H9 (cell line): ENCODE measurements around the gene GPR135. TPM values are rescaled to one million over a fixed set of nuclear protein-coding genes. Genes with fewer than 3 reads are reported as not detected.

ENCODE experiments used
- DNase-seq: peaks from one replicate; pipeline ENCODE4 v3.0.0-alpha.2; 2017
- H2AFZ ChIP-seq: one replicate; pipeline ENCODE4 v1.6.1; 2013; ENCODE audit warnings: mild to moderate bottlenecking, low read length, control low read depth, moderate library complexity
- H2AK5ac ChIP-seq: 2 replicates; pipeline ENCODE4 v1.6.1; 2013; ENCODE audit warnings: low read length, control low read depth, mixed read lengths; ENCODE audit not compliant: insufficient read length
- H2BK120ac ChIP-seq: one replicate; pipeline ENCODE4 v1.6.1; 2013; ENCODE audit warnings: low read depth, mild to moderate bottlenecking, low read length, control low read depth, inconsistent platforms; ENCODE audit not compliant: poor library complexity, severe bottlenecking
- H2BK12ac ChIP-seq: 2 replicates; pipeline ENCODE4 v1.6.1; 2013; ENCODE audit warnings: low read length, control low read depth, mixed read lengths, low read depth; ENCODE audit not compliant: insufficient read length
- H2BK15ac ChIP-seq: 2 replicates; pipeline ENCODE4 v1.6.1; 2013; ENCODE audit warnings: low read depth, low read length, control low read depth
- H2BK20ac ChIP-seq: one replicate; pipeline ENCODE4 v1.6.1; 2013; ENCODE audit warnings: low read depth, mild to moderate bottlenecking, low read length, control low read depth, inconsistent platforms; ENCODE audit not compliant: poor library complexity, severe bottlenecking
- H2BK5ac ChIP-seq: 2 replicates; pipeline ENCODE4 v1.6.1; 2013; ENCODE audit warnings: low read length, control low read depth, mixed read lengths; ENCODE audit not compliant: insufficient read length
- H3K14ac ChIP-seq: 2 replicates; pipeline ENCODE4 v1.6.1; 2013; ENCODE audit warnings: low read length, control low read depth; ENCODE audit not compliant: insufficient read depth
- H3K18ac ChIP-seq: 2 replicates; pipeline ENCODE4 v1.6.1; 2013; ENCODE audit warnings: low read depth, mild to moderate bottlenecking, mixed read lengths, low read length, control low read depth; ENCODE audit not compliant: insufficient read length
- H3K23ac ChIP-seq: 2 replicates; pipeline ENCODE4 v1.6.1; 2013; ENCODE audit warnings: low read length, control low read depth, mixed read lengths, low read depth; ENCODE audit not compliant: insufficient read length
- H3K23me2 ChIP-seq: 2 replicates; pipeline ENCODE4 v1.6.1; 2013; ENCODE audit warnings: low read depth, mild to moderate bottlenecking, mixed read lengths, low read length, control low read depth; ENCODE audit not compliant: insufficient read length, poor library complexity, severe bottlenecking
- H3K27ac ChIP-seq: 2 replicates; pipeline ENCODE4 v1.5.1; 2013; ENCODE audit warnings: low read length, control low read depth, mixed read lengths, low read depth; ENCODE audit not compliant: insufficient read length
- H3K27me3 ChIP-seq: 2 replicates; pipeline ENCODE4 v1.6.1; 2013; ENCODE audit warnings: low read length, control low read depth, inconsistent platforms; ENCODE audit not compliant: insufficient read depth
- H3K4ac ChIP-seq: 2 replicates; pipeline ENCODE4 v1.6.1; 2013; ENCODE audit warnings: low read depth, mild to moderate bottlenecking, control low read depth, inconsistent platforms, low read length, moderate library complexity
- H3K4me1 ChIP-seq: 2 replicates; pipeline ENCODE4 v1.6.1; 2013; ENCODE audit warnings: low read length, control low read depth, inconsistent platforms; ENCODE audit not compliant: insufficient read depth
- H3K4me2 ChIP-seq: 2 replicates; pipeline ENCODE4 v1.6.1; 2013; ENCODE audit warnings: low read length, control low read depth, mixed read lengths; ENCODE audit not compliant: insufficient read length, insufficient read depth
- H3K56ac ChIP-seq: 2 replicates; pipeline ENCODE4 v1.6.1; 2013; ENCODE audit warnings: low read depth, mild to moderate bottlenecking, mixed read lengths, low read length, control low read depth; ENCODE audit not compliant: insufficient read length
- H3K79me1 ChIP-seq: 2 replicates; pipeline ENCODE4 v1.6.1; 2013; ENCODE audit warnings: low read depth, mild to moderate bottlenecking, moderate library complexity, low read length, control low read depth, inconsistent platforms; ENCODE audit not compliant: insufficient read depth, poor library complexity, severe bottlenecking
- H3K79me2 ChIP-seq: 2 replicates; pipeline ENCODE4 v1.6.1; 2013; ENCODE audit warnings: low read length, control low read depth, inconsistent platforms; ENCODE audit not compliant: insufficient read depth
- H3K9ac ChIP-seq: 2 replicates; pipeline ENCODE4 v1.6.1; 2013; ENCODE audit warnings: low read length, control low read depth, mixed read lengths; ENCODE audit not compliant: insufficient read length; ENCODE audit errors: extremely low read depth
- H3K9me3 ChIP-seq: one replicate; pipeline ENCODE4 v1.6.1; 2013; ENCODE audit warnings: low read depth, low read length, inconsistent platforms; ENCODE audit not compliant: control insufficient read depth
- H3T11ph ChIP-seq: one replicate; pipeline ENCODE4 v1.6.1; 2013; ENCODE audit warnings: mild to moderate bottlenecking, low read length, control low read depth, inconsistent platforms
- H4K20me1 ChIP-seq: one replicate; pipeline ENCODE4 v1.6.1; 2013; ENCODE audit not compliant: control insufficient read depth, insufficient read length, insufficient read depth
- H4K5ac ChIP-seq: 2 replicates; pipeline ENCODE4 v1.6.1; 2013; ENCODE audit warnings: low read depth, mild to moderate bottlenecking, mixed read lengths, low read length, control low read depth; ENCODE audit not compliant: insufficient read length
- H4K8ac ChIP-seq: replicated peaks from 2 replicates; pipeline ENCODE4 v1.6.1; 2013; ENCODE audit warnings: low read length, control low read depth, mixed read lengths, low read depth; ENCODE audit not compliant: insufficient read length
- H4K91ac ChIP-seq: 2 replicates; pipeline ENCODE4 v1.6.1; 2013; ENCODE audit warnings: low read depth, mild to moderate bottlenecking, moderate library complexity, mixed read lengths, low read length, control low read depth; ENCODE audit not compliant: insufficient read length
- H3K27ac Mint-ChIP-seq, 3 experiments: 2 replicates in 2 of 3; 3 replicates in 1 of 3; pipeline ENCODE4 v1.8.0; 2020 to 2021; ENCODE audit warnings: mixed read lengths in 3 of 3, mild to moderate bottlenecking in 1 of 3, moderate library complexity in 1 of 3
- H3K27me3 Mint-ChIP-seq: 2 replicates; pipeline ENCODE4 v1.8.0; 2021; ENCODE audit warnings: low read depth, mild to moderate bottlenecking, moderate library complexity, mixed read lengths
- H3K36me3 Mint-ChIP-seq, 3 experiments: 2 replicates in 2 of 3; 3 replicates in 1 of 3; pipeline ENCODE4 v1.8.0; 2020 to 2021; ENCODE audit warnings: low read depth in 3 of 3, mixed read lengths in 3 of 3; ENCODE audit not compliant: insufficient read depth in 1 of 3
- H3K4me1 Mint-ChIP-seq, 2 experiments: 2 replicates each; pipeline ENCODE4 v1.8.0; 2020; ENCODE audit warnings: mixed read lengths in 2 of 2
- H3K4me3 Mint-ChIP-seq, 2 experiments: 2 replicates in 1 of 2; 3 replicates in 1 of 2; pipeline ENCODE4 v1.8.0; 2020 to 2021; ENCODE audit warnings: mild to moderate bottlenecking in 2 of 2, mixed read lengths in 2 of 2, moderate library complexity in 1 of 2
- H3K9me3 Mint-ChIP-seq, 2 experiments: 2 replicates in 1 of 2; 3 replicates in 1 of 2; pipeline ENCODE4 v1.8.0; 2020; ENCODE audit warnings: mild to moderate bottlenecking in 2 of 2, mixed read lengths in 2 of 2, moderate library complexity in 1 of 2
- CTCF ChIP-seq: fragments of 200-600 bp; sonication (generic); conservative IDR thresholded peaks from 3 replicates; pipeline ENCODE4 v1.8.0; 2021; ENCODE audit warnings: antibody characterized with exemption, mild to moderate bottlenecking
- WGBS: extraction: QIAGEN DNeasy Blood & Tissue Kit; methylation state at CpG from one replicate; pipeline ENCODE4 v1.1.7; 2013; ENCODE audit warnings: missing lambda C conversion rate, low lambda C conversion rate, mixed read lengths; ENCODE audit not compliant: insufficient read length; ENCODE audit errors: extremely low coverage; 5-methylcytosine and 5-hydroxymethylcytosine counted together
- total RNA-seq: library from RNA; stranded (reverse); gene quantifications from 2 replicates; pipeline ENCODE4 v1.2.1, GENCODE V29; 2021

Gene GPR135
- total RNA-seq, 1 experiment from 2014 or later, result 1.9 TPM

GRCh38 chr14:59474172-59474571 is 9.0 kb upstream of the GPR135 start:
- no peak overlapping the region for H3K56ac ChIP-seq
- Mint-ChIP-seq H3K36me3 (peaks cover 8 to 35% (median 24%) of the 10 kb centered on the region in 3 experiments; a peak in 5 of 7 replicates), H3K27ac (no peak overlapping the region), H3K4me3 (no peak overlapping the region), H3K27me3 (no peaks in the 10 kb centered on the region), H3K9me3 (no peaks in the 10 kb centered on the region), H3K4me1 (no peaks in the 10 kb centered on the region)
- H3K79me1 ChIP-seq, result no peaks in the 10 kb centered on the region
- H2BK15ac ChIP-seq, result no peak overlapping the region
- H4K5ac ChIP-seq, result no peak overlapping the region
- H3K23ac ChIP-seq, result no peak overlapping the region
- no peak overlapping the region for H4K91ac ChIP-seq
- H3K4ac ChIP-seq, result no peak overlapping the region
- H2BK5ac ChIP-seq, result no peak overlapping the region
- H3K4me2 ChIP-seq, result no peak overlapping the region
- H2AFZ ChIP-seq, result no peak overlapping the region
- no peak overlapping the region for H3K9ac ChIP-seq
- no peak for DNase-seq
- no peak overlapping the region for H2BK20ac ChIP-seq
- no peak overlapping the region for H3K18ac ChIP-seq
- TF ChIP-seq CTCF, result no peak
- no peak overlapping the region for H3K14ac ChIP-seq
- no peak overlapping the region for H2BK120ac ChIP-seq
- no peaks in the 10 kb centered on the region for H3K4me1 ChIP-seq
- H3K23me2 ChIP-seq, result no peaks in the 10 kb centered on the region
- H3K27ac ChIP-seq, result no peak overlapping the region
- WGBS, result no CpG with 5 or more reads among the region's 1 CpG
- H3T11ph ChIP-seq, result no peak overlapping the region
- H4K8ac ChIP-seq, result no peak overlapping the region
- H4K20me1 ChIP-seq, result no peaks in the 10 kb centered on the region
- no peak overlapping the region for H2AK5ac ChIP-seq
- H3K79me2 ChIP-seq, result no peaks in the 10 kb centered on the region
- no peaks in the 10 kb centered on the region for H3K27me3 ChIP-seq
- H3K9me3 ChIP-seq, result no peaks in the 10 kb centered on the region
- H2BK12ac ChIP-seq, result no peak overlapping the region
